Right lobe of liver (tissue), 4 donors: Measurements from ENCODE around the gene PDE6B.

Experiments
- CTCF ChIP-seq, 4 donors: fragments of 200-600 bp in 3 of 4; fragments of 450-650 bp in 1 of 4; IDR thresholded peaks; one replicate each; pipeline versions ENCODE4 v1.5.1 to v1.8.0; 2016 to 2022; ENCODE audit warnings: antibody characterized with exemption in 4 of 4, mild to moderate bottlenecking in 2 of 4
- POLR2A ChIP-seq: fragments of 450-650 bp; IDR thresholded peaks from one replicate; pipeline ENCODE4 v1.6.1; 2017; ENCODE audit warnings: antibody characterized with exemption, mild to moderate bottlenecking
- donor health status: DM: no; HTN: no; CAD: no.
- donor health status: DM: no; HTN: no; CAD: no.
- donor health status: DM: no; HTN: yes; CAD: no.

GRCh38 chr4:704971-705277 is 79.6 kb downstream of the PDE6B start:
- no peak for TF ChIP-seq CTCF (IDR thresholded peaks at IDR 0.05)
- TF ChIP-seq POLR2A = no peak
